NCI-H446 (cell line): ENCODE measurements around the gene QPRT.
"Not testable (repeated sequence)": the region's sequence is repeated elsewhere in the genome, so short reads cannot be mapped to it uniquely, and the experiment has no call there.

Experiments
- DNase-seq, 2 experiments: peaks; one replicate each; lab custom pipeline; 2025; lab: John Stamatoyannopoulos, UW

Gene QPRT

GRCh38 chr16:29720703-29721102 is 41.7 kb downstream of the QPRT start:
- no peak for DNase-seq

DNA sequence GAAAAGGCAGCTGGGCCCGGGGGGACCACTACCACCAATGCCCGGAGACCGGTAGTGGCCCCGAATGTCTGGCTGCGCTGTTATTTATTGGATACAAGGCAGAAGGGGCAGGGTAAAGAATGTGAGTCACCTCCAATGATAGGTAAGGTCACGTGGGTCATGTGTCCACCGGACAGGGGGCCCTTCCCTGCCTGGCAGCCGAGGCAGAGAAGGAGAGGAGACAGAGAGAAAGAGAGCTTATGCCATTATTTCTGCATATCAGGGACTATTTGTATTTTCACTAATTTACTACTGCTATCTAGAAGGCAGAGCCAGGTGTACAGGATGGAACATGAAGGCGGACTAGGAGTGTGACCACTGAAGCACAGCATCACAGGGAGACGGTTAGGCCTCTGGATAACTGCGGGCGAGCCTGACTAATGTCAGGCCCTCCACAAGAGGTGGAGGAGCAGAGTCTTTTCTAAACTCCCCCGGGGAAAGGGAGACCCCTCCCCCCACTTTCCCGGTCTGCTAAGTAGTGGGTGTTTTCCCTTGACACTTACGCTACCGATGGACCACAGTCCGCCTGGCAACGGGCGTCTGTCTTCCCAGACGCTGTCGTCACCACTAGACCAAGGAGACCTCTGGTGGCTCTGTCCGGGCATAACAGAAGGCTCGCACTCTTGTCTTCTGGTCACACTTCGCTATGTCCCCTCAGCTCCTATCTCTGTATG is 42.3 kb downstream of the QPRT start:
- peak in 1 of 2 experiments; percentile 63 for DNase-seq

GRCh38 chr16:29726845-29727377 is 47.9 kb downstream of the QPRT start:
- no peak for DNase-seq

DNA sequence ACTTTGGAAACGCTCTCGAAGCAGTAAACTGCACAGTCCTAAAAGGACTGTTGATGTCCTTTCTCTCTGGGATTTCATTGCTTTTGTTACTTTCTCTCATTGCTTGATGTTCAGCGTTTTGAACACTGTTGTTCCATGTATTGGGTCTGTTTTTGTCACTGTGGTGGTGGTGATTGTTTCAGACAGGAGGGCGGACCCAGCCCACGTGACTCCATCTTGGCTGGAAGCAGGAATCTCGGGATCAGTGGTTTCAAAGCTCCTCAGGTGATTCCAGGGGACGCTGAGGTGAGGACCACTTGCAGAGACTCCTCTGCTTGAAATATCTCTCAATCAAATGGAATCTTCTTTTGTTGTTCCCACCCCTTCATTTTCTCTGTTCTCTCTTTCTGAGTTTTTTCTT is 48.5 kb downstream of the QPRT start:
- DNase-seq: no peak

- DNase-seq: peak; percentile 26 to 62
These were observed 50.1 kb downstream of the QPRT start for GRCh38 chr16:29729116-29729521.

DNA sequence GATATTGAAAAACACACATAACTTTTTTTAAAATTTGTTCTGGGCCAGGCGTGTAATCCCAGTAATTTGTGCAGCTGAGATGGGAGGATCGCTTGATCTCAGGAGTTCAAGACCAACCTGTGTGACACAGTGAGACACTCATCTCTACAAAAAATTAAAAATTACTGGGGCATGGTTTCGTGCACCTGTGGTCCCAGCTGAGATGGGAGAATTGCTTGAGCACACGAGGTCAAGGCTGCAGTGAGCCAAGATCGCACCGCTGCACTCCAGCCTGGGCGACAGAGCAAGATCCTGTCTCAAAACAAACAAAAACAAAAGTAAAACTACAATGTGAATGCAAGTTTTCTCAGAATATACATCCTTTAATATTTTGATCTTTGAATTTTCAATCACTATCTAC is 51.7 kb downstream of the QPRT start:
- no peak for DNase-seq

GRCh38 chr16:29731768-29732601 is 53.0 kb downstream of the QPRT start:
- not testable (repeated sequence) for DNase-seq

DNA sequence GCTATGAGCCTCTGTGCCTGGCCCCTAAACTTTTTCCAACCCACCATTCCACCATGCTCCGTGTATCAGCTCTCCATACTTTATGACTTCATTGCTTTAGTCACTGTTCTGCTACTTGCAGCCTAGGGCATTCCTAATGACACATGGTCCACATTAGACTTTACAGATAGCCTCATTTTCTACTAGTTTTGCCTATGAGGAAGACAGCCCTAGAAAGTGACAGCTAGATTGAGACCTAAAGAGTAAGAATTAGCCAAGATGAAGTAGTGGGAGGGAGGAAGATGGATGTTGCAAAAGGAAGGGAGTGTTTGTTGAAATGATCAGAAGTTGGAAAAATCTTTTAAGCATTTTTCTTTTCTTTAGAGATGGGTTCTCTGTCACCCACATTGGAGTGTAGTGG is 55.8 kb downstream of the QPRT start:
- DNase-seq: no peak

DNA sequence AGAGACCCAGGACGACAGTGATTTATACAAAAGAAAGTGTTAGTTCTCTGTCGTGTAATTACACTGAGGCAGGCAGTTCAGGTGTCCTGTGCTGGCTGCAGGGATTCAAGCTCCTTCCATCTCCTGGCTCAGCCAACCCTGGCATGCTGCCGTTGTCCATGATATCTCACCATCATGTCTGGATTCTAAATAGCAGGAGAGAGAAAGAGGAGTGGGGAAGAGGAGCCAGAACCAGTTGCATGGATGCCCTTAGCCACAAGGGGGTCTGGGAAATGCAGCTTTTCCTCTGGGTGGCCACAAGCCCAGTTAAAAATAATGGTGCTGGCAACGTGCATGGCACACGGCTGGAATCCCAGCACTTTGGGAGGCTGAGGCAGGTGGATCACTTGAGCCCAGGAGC is 57.1 kb downstream of the QPRT start:
- no peak for DNase-seq

DNA sequence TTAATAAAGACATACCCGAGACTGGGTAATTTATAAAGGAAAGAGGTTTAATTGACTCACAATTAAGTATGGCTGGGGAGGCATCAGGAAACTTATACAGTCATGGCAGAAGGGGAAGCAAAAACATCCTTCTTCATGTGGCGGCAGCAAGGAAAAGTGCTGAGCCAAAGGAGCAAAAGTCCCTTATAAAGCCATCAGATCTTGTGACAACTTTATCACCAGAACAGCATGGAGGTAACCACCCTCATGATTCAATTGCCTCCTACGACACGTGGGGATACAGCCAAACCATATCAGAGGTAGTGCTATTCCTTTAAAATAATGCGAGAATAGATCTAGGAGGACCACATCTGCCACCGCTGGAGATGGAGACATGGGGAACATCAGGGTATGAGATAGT is 57.8 kb downstream of the QPRT start:
- DNase-seq: no peak

GRCh38 chr16:29737713-29738112 is 58.7 kb downstream of the QPRT start:
- no peak for DNase-seq

GRCh38 chr16:29738514-29738913 is 59.5 kb downstream of the QPRT start:
- no peak for DNase-seq

DNA sequence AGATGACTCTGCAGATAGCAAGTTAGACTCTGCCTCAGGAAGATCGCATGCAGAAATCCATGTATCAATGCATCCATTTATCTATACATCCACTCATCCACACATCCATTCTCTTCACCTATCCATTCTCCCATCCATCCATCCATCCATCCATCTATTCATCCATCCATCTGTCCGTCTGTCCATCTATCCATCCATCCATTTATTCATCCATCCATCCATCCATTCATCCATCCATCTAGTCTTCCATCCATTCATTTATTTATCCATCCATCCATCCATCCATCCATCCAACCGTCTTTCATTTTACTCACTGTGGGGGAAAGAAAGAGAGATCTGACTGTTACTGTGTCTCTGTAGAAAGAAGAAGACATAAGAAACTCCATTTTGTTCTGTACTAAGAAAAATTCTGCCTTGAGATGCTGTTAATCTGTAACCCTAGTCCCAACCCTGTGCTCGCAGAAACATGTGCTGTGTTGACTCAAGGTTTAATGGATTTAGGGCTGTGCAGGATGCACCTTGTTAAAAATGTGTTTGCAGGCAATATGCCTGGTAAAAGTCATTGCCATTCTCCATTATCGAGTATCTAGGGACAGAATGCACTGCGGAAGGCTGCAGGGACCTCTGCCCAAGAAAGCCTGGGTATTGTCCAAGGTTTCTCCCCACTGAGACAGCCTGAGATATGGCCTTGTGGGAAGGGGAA is 61.1 kb downstream of the QPRT start:
- DNase-seq: not testable (repeated sequence)

DNA sequence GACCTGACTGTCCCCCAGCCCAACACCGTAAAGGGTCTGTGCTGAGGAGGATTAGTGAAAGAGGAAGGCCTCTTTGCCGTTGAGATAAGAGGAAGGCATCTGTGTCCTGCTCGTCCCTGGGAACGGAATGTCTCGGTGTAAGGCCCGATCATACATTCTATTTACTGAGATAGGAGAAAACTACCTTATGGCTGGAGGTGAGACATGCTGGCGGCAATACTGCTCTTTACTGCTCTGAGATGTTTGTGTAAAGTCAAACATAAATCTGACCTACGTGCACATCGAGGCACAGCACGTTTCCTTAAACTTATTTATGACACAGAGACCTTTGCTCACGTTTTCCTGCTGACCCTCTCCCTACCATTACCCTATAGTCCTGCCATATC is 61.6 kb downstream of the QPRT start:
- not testable (repeated sequence) for DNase-seq

GRCh38 chr16:29742683-29743275 is 63.8 kb downstream of the QPRT start:
- no peak for DNase-seq

DNA sequence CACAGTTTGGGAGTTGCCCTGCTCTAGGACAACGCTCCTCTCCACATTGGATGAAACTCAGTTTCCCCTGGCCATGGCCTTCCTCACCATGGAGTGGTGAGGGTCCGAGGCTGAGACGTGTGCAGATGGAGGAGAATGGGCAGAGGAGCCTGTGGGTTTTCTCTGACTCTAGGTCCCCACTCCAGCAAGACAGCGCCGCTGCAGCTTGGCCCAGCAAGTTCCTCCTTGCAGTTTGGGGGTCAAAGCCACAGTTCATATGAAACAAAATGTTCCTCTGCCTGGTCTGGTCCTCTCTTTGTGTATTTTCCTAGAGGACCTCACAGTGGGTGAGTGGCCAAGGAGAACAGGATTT is 64.5 kb downstream of the QPRT start:
- no peak for DNase-seq

GRCh38 chr16:29743827-29744531 is 65.0 kb downstream of the QPRT start:
- DNase-seq: no peak

DNA sequence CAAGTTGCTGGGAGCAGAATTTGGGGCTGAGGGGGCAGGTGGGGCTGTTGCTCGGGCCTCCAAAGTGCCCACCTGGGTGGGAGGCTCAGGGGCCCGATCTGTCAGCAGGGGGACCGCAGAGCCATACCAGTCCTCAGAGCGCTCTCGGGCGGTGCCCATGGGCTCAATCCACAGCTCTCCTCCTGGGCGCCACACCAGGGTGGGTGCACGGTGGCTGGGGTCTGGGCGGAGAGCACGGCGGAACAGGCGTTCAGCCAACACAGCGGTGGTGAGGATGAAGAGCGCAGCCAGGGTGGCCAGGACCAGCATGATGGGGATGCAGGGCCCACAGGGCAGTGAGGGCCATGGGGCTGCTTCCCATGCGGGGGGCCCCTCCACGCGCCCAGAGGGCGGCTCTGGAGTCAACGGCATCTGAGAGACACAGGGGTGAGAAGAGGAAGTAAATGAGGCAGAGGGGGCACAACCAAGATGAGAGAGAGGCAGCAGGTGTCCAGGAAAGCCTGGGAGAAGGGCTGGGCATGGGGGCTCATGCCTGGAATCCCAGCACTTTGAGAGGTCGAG is 65.6 kb downstream of the QPRT start:
- no peak for DNase-seq

- DNase-seq: no peak
These were observed 66.3 kb downstream of the QPRT start for GRCh38 chr16:29745121-29745852.

- no peak for DNase-seq
These were observed 66.9 kb downstream of the QPRT start, which contains the start of gene C16orf54 for GRCh38 chr16:29745853-29746345. Gene C16orf54 (minus strand): TSS chr16:29745990. CDS start chr16:29744951, 1,039 bp downstream.
